Lower leg skin (tissue), 3 donors: Measurements from ENCODE around the gene CSF2RB.

ENCODE experiments used
- CTCF ChIP-seq, 3 donors: fragments of 450-650 bp; IDR thresholded peaks; one replicate each; pipeline ENCODE4 v1.5.1; 2016; ENCODE audit warnings: antibody characterized with exemption in 3 of 3, mild to moderate bottlenecking in 3 of 3, moderate library complexity in 2 of 3
- POLR2A ChIP-seq, 2 donors: fragments of 450-650 bp; IDR thresholded peaks; one replicate each; pipeline ENCODE4 v1.6.1; 2016 to 2017; ENCODE audit warnings: antibody characterized with exemption in 2 of 2, mild to moderate bottlenecking in 1 of 2, moderate library complexity in 1 of 2

GRCh38 chr22:36942556-36942955 is 29.1 kb downstream of the CSF2RB start:
- TF ChIP-seq CTCF (IDR thresholded peaks at IDR 0.05) (no peak), POLR2A (IDR thresholded peaks at IDR 0.05) (no peak)
